CD4-positive, alpha-beta T cell treated with Interleukin-6 at 100 ng/mL for 8 hours (primary cell): ENCODE results near the gene DDX24.

Source experiments
- DNase-seq: peaks from one replicate; pipeline ENCODE4 v3.0.0-alpha.2; 2020; ENCODE audit warnings: mixed read lengths, low spot score

The DDX24 gene

GRCh38 chr14:94113908-94114588, 33.0 kb upstream of the DDX24 start:
- DNase-seq = no peak

DNA sequence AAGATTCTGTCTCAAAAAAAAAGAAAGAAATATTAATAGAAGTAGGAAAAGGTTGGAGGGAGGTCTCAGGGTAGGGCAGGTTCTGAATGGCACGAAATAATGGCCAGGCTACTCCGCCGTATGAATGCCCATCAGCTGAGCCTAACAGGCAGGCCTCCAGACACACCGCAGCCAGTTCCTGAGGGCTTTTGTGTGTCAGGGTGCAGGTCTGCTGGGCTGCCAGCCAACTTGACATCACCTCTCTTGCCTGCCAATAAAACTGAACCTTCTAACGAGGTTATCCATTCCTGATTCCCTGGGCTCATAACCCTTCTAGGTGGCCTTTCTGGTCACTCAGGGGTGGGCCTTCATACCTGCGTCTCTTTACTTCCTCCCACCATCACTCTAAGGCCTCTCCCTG, 32.5 kb upstream of the DDX24 start:
- DNase-seq = no peak

DNA sequence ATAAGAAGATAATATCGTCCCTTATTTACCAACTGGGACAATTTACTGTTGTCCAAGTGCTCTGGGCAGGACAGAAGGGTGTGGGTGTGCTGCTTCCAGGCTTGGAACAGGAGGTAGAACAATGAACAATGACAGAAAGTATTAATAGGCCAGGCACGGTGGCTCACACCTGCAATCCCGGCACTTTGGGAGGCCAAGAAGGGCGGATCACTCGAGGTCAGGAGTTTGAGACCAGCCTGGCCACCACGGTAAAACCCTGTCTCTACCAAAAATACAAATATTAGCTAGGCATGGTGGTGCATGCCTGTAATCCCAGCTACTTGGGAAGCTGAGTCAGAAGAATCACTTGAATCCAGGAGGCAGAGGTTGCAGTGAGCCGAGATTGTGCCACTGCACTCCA, 32.1 kb upstream of the DDX24 start:
- no peak for DNase-seq

DNA sequence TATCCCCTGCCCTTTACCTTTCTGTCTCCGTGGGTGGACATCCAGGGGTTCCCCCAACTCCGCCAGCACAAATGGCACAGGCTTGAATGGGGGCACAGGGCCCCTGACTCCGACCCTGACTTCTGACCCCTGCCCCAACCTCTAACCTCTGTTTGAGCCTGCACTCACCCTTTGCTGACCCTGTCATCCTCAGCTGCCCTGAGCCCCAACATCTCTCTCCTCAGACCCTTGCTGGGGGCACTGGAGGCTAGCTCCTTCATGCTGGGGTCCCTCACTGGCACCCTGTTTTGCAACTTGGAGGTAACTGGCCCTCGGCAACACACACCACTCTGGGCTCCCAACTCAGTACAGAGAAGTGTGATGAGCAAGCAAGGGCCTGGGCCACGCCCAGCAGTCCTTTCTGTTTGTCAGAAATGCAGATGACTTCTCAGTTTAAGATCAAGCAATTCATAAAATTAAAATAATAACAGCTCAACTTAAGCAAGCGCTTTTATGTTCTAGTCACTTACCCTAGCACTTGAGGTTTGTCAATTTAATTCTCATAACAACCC, 31.6 kb upstream of the DDX24 start:
- DNase-seq = no peak

GRCh38 chr14:94111276-94112095, 30.5 kb upstream of the DDX24 start:
- no peak for DNase-seq

GRCh38 chr14:94110552-94111181, 29.7 kb upstream of the DDX24 start, which contains the start of gene IFI27:
TSS of gene IFI27 (plus strand) at chr14:94110736.
- DNase-seq = no peak

- no peak for DNase-seq
Measured at GRCh38 chr14:94109915-94110250, 28.9 kb upstream of the DDX24 start.

DNA sequence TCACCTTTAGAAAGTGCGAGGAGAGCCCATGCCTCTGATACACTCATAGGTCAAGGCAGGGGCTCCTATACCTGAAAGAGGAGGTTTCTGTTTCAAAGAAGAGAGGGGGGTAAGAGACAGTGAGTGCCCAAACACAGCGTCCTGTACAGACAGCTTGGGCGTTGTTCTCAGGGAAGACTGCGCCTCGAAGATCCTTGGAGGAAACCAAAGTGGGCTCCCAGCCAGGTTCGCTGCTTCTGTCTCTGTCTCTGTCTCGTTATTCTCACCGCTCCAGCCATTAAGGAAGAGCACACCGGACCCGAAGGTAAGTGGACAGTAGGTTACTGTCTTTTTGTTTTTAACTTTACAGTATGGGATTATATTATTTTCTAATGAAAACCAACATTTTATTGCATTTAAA, 23.7 kb upstream of the DDX24 start:
- DNase-seq = no peak

GRCh38 chr14:94103554-94104150, 22.6 kb upstream of the DDX24 start:
- DNase-seq = no peak

DNA sequence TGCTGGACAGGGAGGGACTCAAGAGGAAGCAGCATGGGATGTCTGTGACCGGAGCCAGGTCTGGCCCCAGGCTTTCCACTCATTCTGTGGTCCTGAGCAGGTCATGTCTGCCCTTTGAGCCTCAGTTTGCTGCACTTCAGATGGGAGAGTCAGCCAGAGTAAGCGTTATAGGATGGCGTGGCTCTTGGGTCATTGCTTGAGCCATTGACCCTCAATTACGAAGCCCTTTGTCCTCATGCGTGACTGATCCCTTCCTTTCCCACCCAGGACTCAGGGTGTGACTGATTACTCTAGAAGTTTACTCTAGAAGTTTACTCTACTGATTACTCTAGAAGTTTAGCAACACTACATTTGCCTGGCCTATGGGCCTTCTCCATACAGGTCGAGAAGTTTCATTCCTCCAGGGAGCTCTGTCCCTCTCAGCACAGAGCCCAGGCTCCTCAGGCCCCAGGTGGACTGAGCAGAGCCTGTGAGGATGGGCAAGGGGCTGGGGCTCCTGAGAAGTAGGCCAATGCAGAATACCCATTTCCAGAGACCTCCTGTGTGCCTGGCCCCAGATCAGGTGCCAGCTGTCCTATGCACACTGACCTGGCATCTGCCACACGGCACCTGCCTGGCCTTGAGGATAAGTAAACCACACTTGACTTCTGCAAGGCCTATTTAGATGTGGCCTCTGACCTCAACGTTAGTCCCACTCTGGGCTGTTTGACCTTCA, 21.9 kb upstream of the DDX24 start:
- no peak for DNase-seq

GRCh38 chr14:94101748-94102147, 20.7 kb upstream of the DDX24 start:
- DNase-seq = no peak

- DNase-seq = no peak
Measured at GRCh38 chr14:94100847-94101246, 19.8 kb upstream of the DDX24 start.

DNA sequence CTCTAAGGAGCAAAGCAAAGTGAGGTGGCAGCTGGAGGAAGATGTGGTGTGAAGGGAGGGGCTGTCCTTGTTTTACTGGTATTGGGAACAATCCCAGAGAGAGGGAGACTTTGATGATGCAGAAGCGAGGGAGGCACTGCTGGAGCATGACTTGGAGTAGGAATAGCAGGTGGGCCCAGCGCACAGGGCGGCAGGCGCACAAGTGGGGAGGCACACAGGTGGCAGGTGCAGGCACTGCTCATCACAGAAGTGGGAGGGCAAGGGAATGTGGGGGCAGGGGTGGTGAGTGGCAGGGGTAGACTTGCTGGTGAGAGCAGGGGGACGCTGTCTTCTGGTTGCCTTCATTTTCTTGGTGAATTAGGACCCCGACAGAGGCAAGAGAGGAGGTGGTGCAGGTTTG, 18.0 kb upstream of the DDX24 start:
- no peak for DNase-seq

DNA sequence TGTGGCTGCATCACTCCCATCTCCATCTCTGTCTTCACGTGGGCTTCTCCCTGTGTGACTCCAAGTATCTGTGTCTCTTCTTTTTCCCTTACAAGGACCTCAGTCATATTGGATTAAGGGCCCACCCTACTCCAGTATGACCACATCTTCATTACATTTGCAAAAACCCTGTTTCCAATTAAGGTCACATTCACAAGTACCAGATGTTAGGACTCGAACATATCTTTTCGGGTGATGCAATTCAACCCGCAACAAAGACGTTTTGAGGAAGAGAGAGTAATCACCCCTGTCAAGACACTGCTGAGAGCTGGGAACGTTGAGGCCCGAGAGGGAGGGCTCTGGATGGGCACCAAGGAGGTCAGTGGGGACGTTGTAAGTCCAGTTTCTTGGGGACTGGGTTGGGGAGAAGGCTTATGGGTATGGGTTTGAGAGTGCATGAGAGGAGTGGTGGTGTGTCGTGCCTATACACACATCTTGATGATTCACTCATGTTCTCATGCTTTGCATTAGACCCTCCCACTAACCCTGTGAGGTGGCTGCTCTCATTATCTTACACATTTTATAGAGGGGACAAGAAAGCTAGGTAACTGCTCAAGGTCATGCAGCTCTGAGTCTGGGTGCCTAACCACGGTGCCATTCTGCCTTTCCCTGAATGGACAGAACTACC, 17.5 kb upstream of the DDX24 start:
- DNase-seq = no peak

DNA sequence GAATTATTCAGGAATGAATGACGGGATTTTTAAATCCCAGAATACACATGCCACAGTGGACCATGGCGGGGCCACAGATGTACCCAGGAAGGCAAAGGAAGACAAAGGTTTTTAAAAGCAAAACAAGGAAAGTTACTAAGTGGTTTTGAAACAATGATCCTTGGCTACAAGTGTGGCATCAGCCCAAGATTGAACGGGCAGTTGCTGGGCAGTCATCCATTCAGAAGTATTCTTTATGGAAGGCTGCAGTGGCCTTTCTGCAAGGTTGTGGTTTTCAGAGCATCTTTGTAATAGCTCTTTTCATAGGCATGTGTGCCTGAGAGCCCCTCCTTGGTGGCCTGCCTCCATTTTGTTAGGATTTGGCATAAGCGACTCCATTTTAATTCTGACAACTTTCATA, 16.1 kb upstream of the DDX24 start:
- DNase-seq = no peak

- DNase-seq = no peak
Measured at GRCh38 chr14:94093418-94093817, 12.4 kb upstream of the DDX24 start.

- DNase-seq = no peak
Measured at GRCh38 chr14:94089479-94089878, 8.5 kb upstream of the DDX24 start.

DNA sequence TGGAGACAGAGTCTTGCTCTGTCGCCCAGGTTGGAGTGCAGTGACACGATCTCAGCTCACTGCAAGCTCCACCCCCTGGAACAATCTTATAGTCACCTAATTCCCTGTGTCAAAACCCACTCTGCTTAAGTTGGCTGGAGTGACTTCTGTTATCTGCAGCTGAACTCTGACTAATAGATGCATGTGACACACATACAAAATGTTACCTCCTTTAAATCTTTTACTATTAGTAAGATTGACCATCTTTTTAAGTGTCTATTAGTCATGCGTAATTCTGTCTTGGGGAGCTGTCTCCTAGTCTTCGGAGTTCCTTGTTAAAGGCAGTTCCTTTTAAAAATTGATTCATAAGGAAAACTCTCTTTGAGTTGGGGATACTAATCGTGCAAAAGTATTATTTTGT, 7.5 kb upstream of the DDX24 start:
- no peak for DNase-seq

DNA sequence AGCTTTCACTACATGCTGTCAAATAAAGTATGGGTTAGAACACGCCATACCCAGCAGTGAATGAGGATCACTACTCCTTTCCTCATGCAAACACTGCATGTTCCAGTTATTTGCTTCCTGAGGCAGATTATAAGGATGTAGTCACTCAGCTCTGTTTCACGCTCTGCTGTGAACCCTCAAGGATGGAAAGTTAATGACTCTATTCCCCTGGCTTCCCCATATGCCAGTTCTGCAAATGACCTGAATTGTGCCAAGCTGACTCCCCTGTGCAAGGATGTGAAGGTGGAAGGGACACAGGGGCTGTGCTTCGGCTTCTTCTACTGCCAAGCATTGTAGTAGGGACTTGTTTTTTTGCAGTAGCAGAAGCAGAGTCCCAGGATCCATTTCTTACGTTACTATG, 6.9 kb upstream of the DDX24 start:
- DNase-seq = no peak

- no peak for DNase-seq
Measured at GRCh38 chr14:94081386-94081820, 401 bp upstream of the DDX24 start.

GRCh38 chr14:94079891-94080620, 946 bp downstream of the DDX24 start:
- no peak for DNase-seq
